Right lobe of liver (tissue), 4 donors: Measurements from ENCODE around the gene ALDH1A3.

ENCODE experiments used
- CTCF ChIP-seq, 4 donors: fragments of 200-600 bp in 3 of 4; fragments of 450-650 bp in 1 of 4; IDR thresholded peaks; one replicate each; pipeline versions ENCODE4 v1.5.1 to v1.8.0; 2016 to 2022; ENCODE audit warnings: antibody characterized with exemption in 4 of 4, mild to moderate bottlenecking in 2 of 4
- POLR2A ChIP-seq: fragments of 450-650 bp; IDR thresholded peaks from one replicate; pipeline ENCODE4 v1.6.1; 2017; ENCODE audit warnings: antibody characterized with exemption, mild to moderate bottlenecking
- donor health status: DM: no; HTN: no; CAD: no.
- donor health status: DM: no; HTN: no; CAD: no.
- donor health status: DM: no; HTN: yes; CAD: no.

GRCh38 chr15:100844778-100845177 is 34.9 kb upstream of the ALDH1A3 start:
- TF ChIP-seq POLR2A (no peak), CTCF (IDR thresholded peaks at IDR 0.05) (no peak)
